MCF 10A (cell line): ENCODE measurements around the gene OPCML. TPM values are rescaled to one million over a fixed set of nuclear protein-coding genes. Genes with fewer than 3 reads are reported as not detected.

Experiments
- BruUV-seq: library from RNA; stranded (reverse); fragments of 400-500 nt; replicated peaks from 2 replicates; lab custom pipeline; 2021; lab: Mats Ljungman, UMichigan
- CTCF ChIA-PET: fragments of 300-600 bp; sonication (Branson Sonifier 250); formaldehyde crosslinking; extraction: SDS; loops from one replicate; lab custom pipeline; 2021; ENCODE audit warnings: antibody characterized with exemption, inconsistent platforms; lab: Yijun Ruan, JAX
- POLR2A ChIA-PET: fragments of 300-600, 350-650 bp; sonication (Branson Sonifier 250); formaldehyde crosslinking; extraction: SDS; loops from one replicate; lab custom pipeline; 2020; ENCODE audit warnings: antibody characterized with exemption, inconsistent platforms; lab: Yijun Ruan, JAX
- DNase-seq: peaks from one replicate; pipeline ENCODE4 v3.0.0-alpha.2; 2018; ENCODE audit not compliant: unreplicated experiment
- H3K27ac Mint-ChIP-seq: one replicate; pipeline ENCODE4 v1.8.0; 2022; ENCODE audit warnings: mild to moderate bottlenecking, low read depth, mixed read lengths; ENCODE audit not compliant: unreplicated experiment
- H3K27me3 Mint-ChIP-seq: one replicate; pipeline ENCODE4 v1.8.0; 2022; ENCODE audit warnings: mixed read lengths; ENCODE audit not compliant: insufficient read depth, unreplicated experiment
- H3K36me3 Mint-ChIP-seq: one replicate; pipeline ENCODE4 v1.8.0; 2022; ENCODE audit warnings: mild to moderate bottlenecking, moderate library complexity, mixed read lengths; ENCODE audit not compliant: insufficient read depth, unreplicated experiment
- H3K4me1 Mint-ChIP-seq: one replicate; pipeline ENCODE4 v1.8.0; 2022; ENCODE audit warnings: mixed read lengths; ENCODE audit not compliant: insufficient read depth, unreplicated experiment
- H3K4me3 Mint-ChIP-seq: one replicate; pipeline ENCODE4 v1.8.0; 2022; ENCODE audit warnings: mild to moderate bottlenecking, moderate library complexity, mixed read lengths; ENCODE audit not compliant: unreplicated experiment
- H3K9me3 Mint-ChIP-seq: one replicate; pipeline ENCODE4 v1.8.0; 2022; ENCODE audit warnings: mixed read lengths; ENCODE audit not compliant: unreplicated experiment
- CTCF ChIP-seq: fragments of 200-600 bp; IDR thresholded peaks from one replicate; pipeline ENCODE4 v1.8.0; 2022; ENCODE audit warnings: antibody characterized with exemption, mild to moderate bottlenecking; ENCODE audit not compliant: unreplicated experiment
- intact Hi-C: fragments of 100-400 bp; cut with micrococcal nuclease; formaldehyde crosslinking; loops from 2 replicates; pipeline ENCODE4 v1.14.1; 2022
- total RNA-seq: library from RNA; stranded (reverse); gene quantifications from 2 replicates; pipeline ENCODE4 v1.2.3, GENCODE V29; 2022

Gene OPCML
- total RNA-seq, 1 experiment from 2014 or later: not detected

- ChIA-PET POLR2A (no interaction called here), CTCF (no interaction called here)
- H3K27me3 Mint-ChIP-seq: no peaks in the 10 kb centered on the region
- peak; percentile 4 for DNase-seq
- no peaks in the 10 kb centered on the region for H3K4me1 Mint-ChIP-seq
- H3K9me3 Mint-ChIP-seq: peaks cover 17% of the 10 kb centered on the region
- H3K36me3 Mint-ChIP-seq: no peaks in the 10 kb centered on the region
- H3K27ac Mint-ChIP-seq: no peak overlapping the region
- intact Hi-C loops: no loop called here
- no peak overlapping the region for H3K4me3 Mint-ChIP-seq
- no TSS peak for BruUV-seq
- TF ChIP-seq CTCF: no peak
These were observed 847.1 kb downstream of the OPCML start for GRCh38 chr11:132685174-132685611.

DNA sequence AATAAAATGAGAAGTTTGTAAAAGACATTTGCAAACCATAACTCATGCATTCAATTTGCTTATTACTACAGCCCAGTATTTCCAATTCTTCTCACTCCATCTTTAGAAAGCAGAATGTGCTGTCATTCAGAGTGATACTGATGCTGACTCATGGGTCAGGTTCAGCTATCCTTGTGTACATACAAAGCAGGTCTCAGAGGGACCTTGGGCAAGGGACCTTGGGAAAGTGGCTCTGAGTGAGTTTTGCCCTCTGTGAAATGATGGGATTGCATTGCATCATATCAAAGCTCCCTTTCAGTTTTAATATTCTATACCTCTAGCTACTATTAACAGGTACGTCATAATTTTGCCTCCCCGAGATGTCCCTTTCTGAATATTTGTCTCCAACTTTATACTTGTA, 848.7 kb downstream of the OPCML start:
- Mint-ChIP-seq H3K27ac (no peak overlapping the region), H3K9me3 (peaks cover 24% of the 10 kb centered on the region), H3K4me1 (no peaks in the 10 kb centered on the region), H3K4me3 (no peak overlapping the region), H3K27me3 (no peaks in the 10 kb centered on the region), H3K36me3 (no peaks in the 10 kb centered on the region)
- intact Hi-C loops: no loop called here
- no TSS peak for BruUV-seq
- ChIA-PET CTCF (no interaction called here), POLR2A (no interaction called here)
- no peak for TF ChIP-seq CTCF
- DNase-seq: peak; percentile 2

DNA sequence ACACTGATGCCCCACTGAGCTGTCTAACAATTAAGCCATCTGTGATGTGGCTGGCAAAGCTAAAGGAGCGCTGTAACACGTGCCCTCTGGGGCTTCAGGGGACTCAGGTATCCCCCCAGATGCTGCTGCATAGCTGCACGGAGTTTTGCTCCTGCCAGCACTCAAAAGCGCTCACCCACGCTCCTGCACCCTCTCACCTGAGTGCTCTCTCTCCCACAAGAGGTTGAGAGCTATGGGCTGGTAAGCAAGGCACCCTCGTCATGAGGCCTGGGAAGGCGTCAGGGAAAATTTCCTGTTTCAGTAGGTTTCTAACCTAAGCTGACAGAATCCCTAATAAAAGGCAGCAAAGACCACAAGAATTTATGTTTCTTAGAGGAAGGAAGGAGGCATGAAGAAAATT, 850.3 kb downstream of the OPCML start:
- H3K4me1 Mint-ChIP-seq: no peaks in the 10 kb centered on the region
- intact Hi-C loops: no loop called here
- no TSS peak for BruUV-seq
- no peaks in the 10 kb centered on the region for H3K27me3 Mint-ChIP-seq
- peaks cover 22% of the 10 kb centered on the region for H3K9me3 Mint-ChIP-seq
- H3K27ac Mint-ChIP-seq: no peak overlapping the region
- CTCF ChIA-PET: interaction anchor here (0.7 kb wide), 1 partner anchor 1927 kb away, joined by 3 read pairs; no protein-coding TSS in a partner anchor
- no peaks in the 10 kb centered on the region for H3K36me3 Mint-ChIP-seq
- no peak for TF ChIP-seq CTCF
- POLR2A ChIA-PET: no interaction called here
- H3K4me3 Mint-ChIP-seq: no peak overlapping the region
- no peak for DNase-seq

- H3K36me3 Mint-ChIP-seq: no peaks in the 10 kb centered on the region
- no peak overlapping the region for H3K4me3 Mint-ChIP-seq
- POLR2A ChIA-PET: no interaction called here
- CTCF ChIA-PET: no interaction called here
- intact Hi-C loops: no loop called here
- no peak overlapping the region for H3K27ac Mint-ChIP-seq
- H3K9me3 Mint-ChIP-seq: peaks cover 22% of the 10 kb centered on the region
- no TSS peak for BruUV-seq
- TF ChIP-seq CTCF: no peak
- H3K4me1 Mint-ChIP-seq: no peaks in the 10 kb centered on the region
- no peaks in the 10 kb centered on the region for H3K27me3 Mint-ChIP-seq
- no peak for DNase-seq
These were observed 851.7 kb downstream of the OPCML start for GRCh38 chr11:132680584-132680983.
